ENCODE measurements around the gene ZNF414.

ZNF414 gene

DNA sequence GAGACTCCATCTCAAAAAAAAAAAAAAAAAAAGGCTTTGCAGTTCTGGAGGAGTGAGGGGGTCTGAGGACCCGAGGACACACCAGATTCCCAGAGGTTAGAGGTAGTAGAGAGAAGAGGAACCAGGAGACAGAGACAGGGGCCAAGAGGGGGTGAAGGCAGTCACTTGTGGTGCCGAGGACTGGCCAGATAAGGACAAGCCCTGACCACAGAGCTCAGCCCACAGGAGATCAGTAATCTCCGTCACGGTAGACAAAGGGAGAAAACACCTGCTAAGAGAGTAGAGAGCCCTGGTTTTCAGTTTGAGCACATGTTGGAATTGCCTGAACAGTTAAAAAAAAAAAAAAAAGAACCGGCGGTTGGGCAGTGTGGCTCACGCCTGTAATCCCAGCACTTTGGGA, 9.8 kb downstream of the ZNF414 start:
- no peak overlapping the region for H3K4me3 ChIP-seq (ENCODE audit: control insufficient read depth, low read depth, low read length)
- TF ChIP-seq, protein P1, sequence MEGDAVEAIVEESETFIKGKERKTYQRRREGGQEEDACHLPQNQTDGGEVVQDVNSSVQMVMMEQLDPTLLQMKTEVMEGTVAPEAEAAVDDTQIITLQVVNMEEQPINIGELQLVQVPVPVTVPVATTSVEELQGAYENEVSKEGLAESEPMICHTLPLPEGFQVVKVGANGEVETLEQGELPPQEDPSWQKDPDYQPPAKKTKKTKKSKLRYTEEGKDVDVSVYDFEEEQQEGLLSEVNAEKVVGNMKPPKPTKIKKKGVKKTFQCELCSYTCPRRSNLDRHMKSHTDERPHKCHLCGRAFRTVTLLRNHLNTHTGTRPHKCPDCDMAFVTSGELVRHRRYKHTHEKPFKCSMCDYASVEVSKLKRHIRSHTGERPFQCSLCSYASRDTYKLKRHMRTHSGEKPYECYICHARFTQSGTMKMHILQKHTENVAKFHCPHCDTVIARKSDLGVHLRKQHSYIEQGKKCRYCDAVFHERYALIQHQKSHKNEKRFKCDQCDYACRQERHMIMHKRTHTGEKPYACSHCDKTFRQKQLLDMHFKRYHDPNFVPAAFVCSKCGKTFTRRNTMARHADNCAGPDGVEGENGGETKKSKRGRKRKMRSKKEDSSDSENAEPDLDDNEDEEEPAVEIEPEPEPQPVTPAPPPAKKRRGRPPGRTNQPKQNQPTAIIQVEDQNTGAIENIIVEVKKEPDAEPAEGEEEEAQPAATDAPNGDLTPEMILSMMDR (IDR thresholded peaks at IDR 0.05; ENCODE audit: control insufficient read depth, insufficient read depth, low read depth, low read length, missing control alignments): no peak
- no peak for DNase-seq (ENCODE audit: low read depth)

DNA sequence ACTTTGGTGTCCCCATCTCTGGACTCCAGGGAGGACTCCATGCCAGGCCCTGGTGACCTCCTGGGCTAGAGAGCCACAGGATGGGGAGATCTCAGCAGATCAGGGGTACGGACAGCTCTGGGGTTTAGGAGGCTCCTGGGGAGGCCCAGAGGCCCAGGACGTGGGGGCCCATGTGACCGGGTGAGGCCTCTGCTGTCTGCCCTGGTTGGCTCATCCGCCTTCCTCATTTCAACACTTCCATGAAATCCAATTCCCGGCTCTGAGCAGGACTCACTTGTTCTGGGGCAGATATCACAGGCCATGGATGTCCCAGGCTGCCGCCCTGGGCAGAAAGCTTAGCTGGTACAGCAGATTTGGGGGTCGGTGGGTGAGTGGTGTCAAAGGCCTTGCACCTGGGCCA, 10.5 kb downstream of the ZNF414 start:
- TF ChIP-seq, protein P1 (IDR thresholded peaks at IDR 0.05; ENCODE audit: control insufficient read depth, insufficient read depth, low read depth, low read length, missing control alignments): no peak
- no peak for DNase-seq (ENCODE audit: low read depth)
- no peak overlapping the region for H3K4me3 ChIP-seq (ENCODE audit: control insufficient read depth, low read depth, low read length)

DNA sequence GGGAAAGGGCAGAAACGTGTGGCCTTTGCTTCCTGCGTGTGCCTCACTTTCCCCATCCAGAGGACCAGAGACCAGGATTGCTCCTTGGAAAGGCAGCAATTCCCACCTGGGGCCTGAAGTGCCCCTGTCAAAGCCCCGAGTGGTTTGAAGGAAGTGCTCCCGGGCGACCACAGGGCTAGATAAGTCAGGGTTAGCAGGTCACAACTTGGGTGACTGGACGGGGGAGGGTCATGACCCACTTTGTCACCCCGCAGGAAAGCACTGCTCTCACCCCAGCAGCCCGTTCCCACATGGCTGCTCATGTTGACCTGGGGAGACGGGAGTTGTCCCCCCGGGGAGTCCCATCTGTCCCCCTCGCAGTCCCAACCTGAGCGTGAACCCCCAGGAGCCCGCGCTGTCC, 12.0 kb downstream of the ZNF414 start:
- TF ChIP-seq, protein P1 (IDR thresholded peaks at IDR 0.05; ENCODE audit: control insufficient read depth, insufficient read depth, low read depth, low read length, missing control alignments): no peak
- no peak overlapping the region for H3K4me3 ChIP-seq (ENCODE audit: control insufficient read depth, low read depth, low read length)
- no peak for DNase-seq (ENCODE audit: low read depth)

DNA sequence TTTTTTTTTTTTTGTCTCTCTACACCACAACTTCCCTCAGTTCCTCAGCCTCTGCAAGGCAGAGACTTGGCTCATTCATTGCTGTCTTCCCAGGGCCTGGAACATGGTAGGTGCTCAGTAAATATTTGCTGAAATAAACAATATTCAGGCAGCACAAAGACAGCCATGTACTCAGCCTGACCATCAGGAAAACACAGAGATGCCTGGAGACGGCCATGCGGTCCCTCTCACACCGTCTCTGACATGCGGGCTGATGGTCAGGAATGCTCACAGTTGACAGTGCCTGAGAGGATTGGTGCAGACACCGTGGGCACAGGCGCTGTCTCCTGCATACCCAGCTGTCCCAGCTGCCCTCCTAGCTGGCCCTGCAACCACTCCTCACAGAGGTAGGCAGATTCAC, 12.5 kb downstream of the ZNF414 start:
- TF ChIP-seq, protein P1 (IDR thresholded peaks at IDR 0.05; ENCODE audit: control insufficient read depth, insufficient read depth, low read depth, low read length, missing control alignments): no peak
- no peak for DNase-seq (ENCODE audit: low read depth)
- no peak overlapping the region for H3K4me3 ChIP-seq (ENCODE audit: control insufficient read depth, low read depth, low read length)

DNA sequence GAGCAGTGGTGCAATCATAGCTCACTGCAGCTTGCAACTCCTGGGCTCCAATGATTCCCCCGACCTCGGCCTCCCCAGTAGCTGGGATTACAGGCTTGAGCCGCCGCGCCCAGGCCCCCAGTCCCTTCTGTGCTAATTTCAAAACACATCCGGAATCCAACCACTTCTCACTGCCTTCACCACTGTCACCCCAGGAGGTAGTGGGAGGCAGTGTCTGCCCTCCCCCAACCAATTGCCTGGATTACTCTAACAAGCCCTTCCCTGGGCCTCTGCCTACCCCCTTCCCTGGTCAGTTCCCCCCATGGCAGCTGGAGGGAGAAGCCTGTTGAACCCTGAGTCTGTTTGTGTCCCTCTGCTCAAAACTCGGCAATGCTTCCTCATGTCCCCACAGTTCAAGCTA, 13.8 kb downstream of the ZNF414 start:
- TF ChIP-seq, protein P1 (IDR thresholded peaks at IDR 0.05; ENCODE audit: control insufficient read depth, insufficient read depth, low read depth, low read length, missing control alignments): no peak
- no peak for DNase-seq (ENCODE audit: low read depth)
- H3K4me3 ChIP-seq (ENCODE audit: control insufficient read depth, low read depth, low read length): no peak overlapping the region

DNA sequence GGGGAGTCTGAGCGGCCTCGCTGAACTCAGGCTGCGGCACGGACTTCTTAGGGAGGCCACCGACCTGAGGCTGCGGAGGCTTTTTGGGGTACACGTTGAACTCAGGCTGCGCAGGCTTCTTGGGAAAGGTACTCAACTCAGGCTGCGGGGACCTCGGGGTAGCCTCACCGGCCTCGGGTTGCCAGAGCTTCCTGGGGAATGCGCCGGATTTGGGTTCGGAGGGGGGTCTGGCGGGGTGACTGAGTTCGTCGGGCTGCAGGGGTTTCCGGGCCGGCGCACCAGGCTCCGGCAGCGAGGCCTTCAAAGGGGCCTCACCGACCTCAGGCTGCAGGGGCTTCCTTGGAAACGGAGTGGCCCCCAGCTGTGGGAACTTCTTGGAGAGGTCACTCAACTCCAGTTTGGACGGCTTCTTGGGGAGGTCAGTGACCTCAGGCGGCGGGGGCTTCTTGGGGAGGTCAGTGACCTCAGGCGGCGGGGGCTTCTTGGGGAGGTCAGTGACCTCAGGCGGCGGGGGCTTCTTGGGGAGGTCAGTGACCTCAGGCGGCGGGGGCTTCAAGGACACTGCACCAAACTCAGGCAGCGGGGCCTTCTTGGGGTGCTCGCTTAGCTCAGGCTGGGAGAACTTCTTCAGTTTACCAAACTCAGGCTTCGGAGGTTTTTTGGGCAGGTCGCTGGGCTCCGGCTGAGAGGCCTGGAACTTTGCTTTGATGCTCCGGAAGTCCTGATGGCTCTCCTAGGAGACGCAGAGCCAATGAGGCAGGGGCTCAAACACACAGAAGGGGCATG, 14.7 kb downstream of the ZNF414 start:
- TF ChIP-seq, protein P1 (IDR thresholded peaks at IDR 0.05; ENCODE audit: control insufficient read depth, insufficient read depth, low read depth, low read length, missing control alignments): no peak
- no peak overlapping the region for H3K4me3 ChIP-seq (ENCODE audit: control insufficient read depth, low read depth, low read length)
- DNase-seq (ENCODE audit: low read depth): no peak

All from AG09309 (cell line).